Bronchial epithelial cell (primary cell): ENCODE measurements around the gene KBTBD7. TPM values are rescaled to one million over a fixed set of nuclear protein-coding genes. Genes with fewer than 3 reads are reported as not detected.
A peak's percentile ranks its signal among the peaks of the same experiment; 100 is the strongest.

Experiments
- DNase-seq: peaks from one replicate; pipeline ENCODE4 v3.0.0-alpha.2; 2010; ENCODE audit warnings: low read depth
- FAIRE-seq: peaks from 2 replicates; lab custom pipeline; 2011; peaks lifted over from hg19 to GRCh38; lab: Jason Lieb, UNC
- H3K27me3 ChIP-seq: 2 replicates; pipeline ENCODE4 v1.5.1; 2011; ENCODE audit warnings: low read length; ENCODE audit not compliant: control insufficient read depth, insufficient read depth
- H3K36me3 ChIP-seq: 2 replicates; pipeline ENCODE4 v1.5.1; 2011; ENCODE audit warnings: low read length; ENCODE audit not compliant: control insufficient read depth, insufficient read depth
- H3K4me3 ChIP-seq: 2 replicates; pipeline ENCODE4 v1.5.1; 2011; ENCODE audit warnings: mild to moderate bottlenecking, low read depth, low read length, control low read depth
- CTCF ChIP-seq: IDR thresholded peaks from 2 replicates; pipeline ENCODE4 v1.5.1; 2011; ENCODE audit warnings: mild to moderate bottlenecking, moderate library complexity, low read length, control low read depth, inconsistent platforms; ENCODE audit not compliant: insufficient read depth, severe bottlenecking
- total RNA-seq: library from RNA; depleted of rRNA; stranded (reverse); fragments of >200 nt; gene quantifications from 2 replicates; pipeline ENCODE4 v1.2.1, GENCODE V29; 2014

KBTBD7 gene
- total RNA-seq, 1 donor from 2014 or later = 9.5 TPM

GRCh38 chr13:41231025-41231677, 36.8 kb upstream of the KBTBD7 start:
- H3K4me3 ChIP-seq = no peak overlapping the region
- TF ChIP-seq CTCF = no peak
- H3K27me3 ChIP-seq = no peaks in the 10 kb centered on the region
- no peak for FAIRE-seq
- DNase-seq = no peak
- H3K36me3 ChIP-seq = no peaks in the 10 kb centered on the region

DNA sequence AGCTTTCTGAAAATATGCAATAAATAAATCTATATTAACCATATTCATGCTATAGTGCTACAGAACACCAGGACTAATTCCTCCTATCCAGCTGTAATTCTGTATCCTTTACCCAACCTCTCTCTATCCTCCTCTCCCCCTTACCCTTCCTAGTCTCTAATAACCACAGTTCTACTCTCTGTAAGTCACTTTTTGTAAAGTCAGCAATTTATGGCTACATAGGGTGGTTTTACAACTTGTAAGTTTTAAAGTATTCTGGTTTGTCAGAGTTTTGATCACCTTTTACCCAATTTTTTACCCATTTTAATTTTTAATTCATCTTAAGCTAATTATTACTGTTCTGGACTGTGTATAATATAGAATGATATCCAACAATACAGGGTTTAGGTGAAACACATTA, 35.0 kb upstream of the KBTBD7 start:
- Histone ChIP-seq H3K27me3 (no peaks in the 10 kb centered on the region), H3K4me3 (no peak overlapping the region), H3K36me3 (no peaks in the 10 kb centered on the region)
- TF ChIP-seq CTCF = no peak
- DNase-seq = no peak
- no peak for FAIRE-seq

- FAIRE-seq (no peak), DNase-seq (peak; percentile 44)
These were observed 30.0 kb upstream of the KBTBD7 start for GRCh38 chr13:41224113-41225110.

GRCh38 chr13:41222259-41222852, 28.0 kb upstream of the KBTBD7 start:
- DNase-seq (peak; percentile 70), FAIRE-seq (no peak)
- no peaks in the 10 kb centered on the region for H3K36me3 ChIP-seq
- H3K4me3 ChIP-seq = no peak overlapping the region
- no peaks in the 10 kb centered on the region for H3K27me3 ChIP-seq
- TF ChIP-seq CTCF = peak; percentile 63

More at GRCh38 chr13:41224113-41225110, 30.0 kb upstream of the KBTBD7 start:
- H3K27me3 ChIP-seq = no peaks in the 10 kb centered on the region
- no peaks in the 10 kb centered on the region for H3K36me3 ChIP-seq
- no peak for TF ChIP-seq CTCF
- no peak overlapping the region for H3K4me3 ChIP-seq

DNA sequence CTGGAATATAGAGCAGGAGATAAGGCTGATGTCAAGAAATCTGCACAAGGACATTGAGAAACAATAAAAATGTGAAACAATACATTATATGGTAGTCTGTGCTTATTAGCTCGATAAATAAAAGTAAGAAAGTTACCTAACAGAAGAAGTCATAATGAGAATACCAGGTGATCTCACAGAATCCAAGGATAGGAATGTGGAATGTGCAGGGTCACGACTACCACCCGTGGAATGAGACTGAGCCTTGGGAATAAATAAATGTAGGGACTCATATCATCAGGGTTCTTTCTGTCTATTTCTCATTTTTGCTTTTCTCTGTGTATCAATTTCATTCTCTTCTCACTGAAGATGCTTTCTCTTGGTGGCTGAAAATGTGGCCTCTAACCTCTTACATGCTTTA, 26.0 kb upstream of the KBTBD7 start:
- Histone ChIP-seq H3K36me3 (no peaks in the 10 kb centered on the region), H3K27me3 (no peaks in the 10 kb centered on the region), H3K4me3 (no peak overlapping the region)
- FAIRE-seq = no peak
- no peak for TF ChIP-seq CTCF
- DNase-seq = no peak
